H1 (cell line): Measurements from ENCODE around the gene UGT1A7. TPM values are rescaled to one million over a fixed set of nuclear protein-coding genes. Genes with fewer than 3 reads are reported as not detected.

Experiments used
- CTCF ChIA-PET: fragments of 300-600 bp; sonication (Branson Sonifier 250); formaldehyde crosslinking; loops from one replicate; lab custom pipeline; 2021; ENCODE audit not compliant: partially characterized antibody; lab: Charles Lee
- POLR2A ChIA-PET: fragments of 300-600 bp; sonication (Branson Sonifier 250); formaldehyde crosslinking; loops from one replicate; lab custom pipeline; 2021; ENCODE audit warnings: inconsistent platforms; ENCODE audit not compliant: partially characterized antibody; lab: Charles Lee
- DNase-seq, 2 experiments: peaks; one replicate each; pipeline versions ENCODE4 v3.0.0 to v3.0.0-alpha.2; 2010 to 2022; ENCODE audit warnings: low spot score in 2 of 2, low read depth in 1 of 2, mixed read lengths in 1 of 2
- FAIRE-seq: peaks from 2 replicates; lab custom pipeline; 2011; peaks lifted over from hg19 to GRCh38; lab: Jason Lieb, UNC
- H2AFZ ChIP-seq: 2 replicates; pipeline ENCODE4 v1.8.1; 2012; ENCODE audit warnings: low read length, inconsistent platforms
- H2AK5ac ChIP-seq: 2 replicates; pipeline ENCODE4 v1.6.1; 2013; ENCODE audit warnings: low read depth, low read length
- H2BK120ac ChIP-seq: replicated peaks from 2 replicates; pipeline ENCODE3; 2013; ENCODE audit warnings: low read depth, low read length, inconsistent platforms
- H2BK12ac ChIP-seq: 2 replicates; pipeline ENCODE4 v1.6.1; 2013; ENCODE audit warnings: low read depth, low read length
- H2BK15ac ChIP-seq: 2 replicates; pipeline ENCODE4 v1.6.1; 2013; ENCODE audit warnings: low read length
- H2BK20ac ChIP-seq: 2 replicates; pipeline ENCODE4 v1.6.1; 2013; ENCODE audit warnings: low read length
- H2BK5ac ChIP-seq: 2 replicates; pipeline ENCODE4 v1.6.1; 2013; ENCODE audit warnings: low read depth, low read length
- H3K14ac ChIP-seq: 2 replicates; pipeline ENCODE4 v1.6.1; 2013; ENCODE audit warnings: inconsistent platforms; ENCODE audit not compliant: insufficient read length
- H3K18ac ChIP-seq: 2 replicates; pipeline ENCODE4 v1.6.1; 2013; ENCODE audit warnings: low read length; ENCODE audit errors: extremely low read depth
- H3K23ac ChIP-seq: 2 replicates; pipeline ENCODE4 v1.6.1; 2013; ENCODE audit warnings: inconsistent platforms; ENCODE audit not compliant: insufficient read length
- H3K23me2 ChIP-seq: 2 replicates; pipeline ENCODE4 v1.6.1; 2013; ENCODE audit warnings: low read depth, low read length
- H3K27ac ChIP-seq: 2 replicates; pipeline ENCODE4 v1.6.1; 2011; ENCODE audit warnings: low read depth, low read length, inconsistent platforms
- H3K27me3 ChIP-seq, 4 experiments: replicated peaks in 1 of 4; 1 replicate in 1 of 4; 2 replicates in 3 of 4; pipeline versions ENCODE4 v1.6.1 to v1.8.1; 2011 to 2013; ENCODE audit warnings: low read length in 3 of 4, mild to moderate bottlenecking in 3 of 4, inconsistent platforms in 2 of 4, mixed read lengths in 2 of 4, moderate library complexity in 1 of 4; ENCODE audit not compliant: control insufficient read depth in 3 of 4, insufficient read depth in 3 of 4; ENCODE audit errors: extremely low read depth in 1 of 4
- H3K36me3 ChIP-seq, 4 experiments: 2 replicates each; pipeline versions ENCODE4 v1.6.1 to v1.8.1; 2011 to 2013; ENCODE audit warnings: mild to moderate bottlenecking in 4 of 4, low read length in 3 of 4, moderate library complexity in 2 of 4, control low read depth in 1 of 4, inconsistent platforms in 1 of 4; ENCODE audit not compliant: insufficient read depth in 4 of 4, control insufficient read depth in 2 of 4
- H3K4ac ChIP-seq: replicated peaks from 2 replicates; pipeline ENCODE3; 2013; ENCODE audit warnings: low read length, low read depth, mixed read lengths, inconsistent platforms; ENCODE audit not compliant: insufficient read length
- H3K4me1 ChIP-seq, 4 experiments: replicated peaks in 1 of 4; 1 replicate in 1 of 4; 2 replicates in 3 of 4; pipeline versions ENCODE4 v1.6.1 to v1.8.1; 2011 to 2013; ENCODE audit warnings: low read length in 3 of 4, inconsistent platforms in 2 of 4, mixed read lengths in 1 of 4; ENCODE audit not compliant: insufficient read depth in 4 of 4, control insufficient read depth in 3 of 4
- H3K4me2 ChIP-seq, 2 experiments: 2 replicates each; pipeline versions ENCODE4 v1.6.1 to v1.8.1; 2011 to 2013; ENCODE audit warnings: low read depth in 2 of 2, low read length in 2 of 2, control low read depth in 1 of 2, inconsistent platforms in 1 of 2, mild to moderate bottlenecking in 1 of 2; ENCODE audit not compliant: insufficient read depth in 1 of 2
- H3K4me3 ChIP-seq, 4 experiments: fragments of 200-600, 300-600 bp in 1 of 4; sonication (generic), shearing (Covaris generic), sonication (Bioruptor Twin) in 1 of 4; 2 replicates each; pipeline versions ENCODE4 v1.5.1 to v1.8.1; 2011 to 2016; ENCODE audit warnings: low read length in 4 of 4, low read depth in 3 of 4, control low read depth in 2 of 4, inconsistent platforms in 2 of 4, mild to moderate bottlenecking in 2 of 4, mixed read lengths in 1 of 4, moderate library complexity in 1 of 4; ENCODE audit not compliant: insufficient read depth in 2 of 4; ENCODE audit errors: extremely low read depth in 1 of 4
- H3K56ac ChIP-seq: replicated peaks from 2 replicates; pipeline ENCODE3; 2013; ENCODE audit warnings: low read depth, mild to moderate bottlenecking, mixed read lengths, low read length, inconsistent platforms; ENCODE audit not compliant: insufficient read length
- H3K79me1 ChIP-seq: 2 replicates; pipeline ENCODE4 v1.6.1; 2013; ENCODE audit warnings: low read depth, low read length, control low read depth
- H3K79me2 ChIP-seq, 2 experiments: 2 replicates each; pipeline versions ENCODE4 v1.6.1 to v1.8.1; 2012 to 2013; ENCODE audit warnings: low read length in 2 of 2, mild to moderate bottlenecking in 2 of 2, inconsistent platforms in 1 of 2; ENCODE audit not compliant: insufficient read depth in 2 of 2, control insufficient read depth in 1 of 2
- H3K9ac ChIP-seq, 4 experiments: replicated peaks in 1 of 4; 1 replicate in 1 of 4; 2 replicates in 3 of 4; pipeline versions ENCODE4 v1.6.1 to v1.8.1; 2011 to 2013; ENCODE audit warnings: low read depth in 3 of 4, low read length in 3 of 4, control low read depth in 2 of 4, mild to moderate bottlenecking in 2 of 4, moderate library complexity in 2 of 4, inconsistent platforms in 1 of 4; ENCODE audit errors: extremely low read depth in 1 of 4
- H3K9me3 ChIP-seq, 2 experiments: 2 replicates each; pipeline versions ENCODE4 v1.6.1 to v1.8.1; 2012 to 2013; ENCODE audit warnings: mild to moderate bottlenecking in 2 of 2, moderate library complexity in 2 of 2, control low read depth in 1 of 2, inconsistent platforms in 1 of 2, low read depth in 1 of 2, low read length in 1 of 2, mixed read lengths in 1 of 2; ENCODE audit not compliant: insufficient read depth in 2 of 2
- H4K20me1 ChIP-seq, 2 experiments: replicated peaks in 1 of 2; 2 replicates each; pipeline versions ENCODE3 to v1.8.1; 2011 to 2013; ENCODE audit warnings: inconsistent platforms in 2 of 2, low read length in 2 of 2, mild to moderate bottlenecking in 1 of 2; ENCODE audit not compliant: insufficient read depth in 2 of 2, control insufficient read depth in 1 of 2
- H4K5ac ChIP-seq: 2 replicates; pipeline ENCODE4 v1.6.1; 2013; ENCODE audit warnings: low read length, low read depth, mixed read lengths, inconsistent platforms; ENCODE audit not compliant: insufficient read length
- H4K8ac ChIP-seq: 2 replicates; pipeline ENCODE4 v1.8.0; 2013; ENCODE audit warnings: mild to moderate bottlenecking, moderate library complexity, low read length, inconsistent platforms; ENCODE audit not compliant: insufficient read depth; ENCODE audit errors: extremely low read depth
- H4K91ac ChIP-seq: replicated peaks from 2 replicates; pipeline ENCODE3; 2013; ENCODE audit warnings: low read length, mixed read lengths, inconsistent platforms; ENCODE audit not compliant: insufficient read length
- ATF2 ChIP-seq: IDR thresholded peaks from 2 replicates; pipeline ENCODE4 v1.6.1; 2012; ENCODE audit warnings: low read length, inconsistent platforms
- BRCA1 ChIP-seq: IDR thresholded peaks from 2 replicates; pipeline ENCODE4 v1.6.1; 2012; ENCODE audit warnings: low read depth, low read length, improper control_type of control experiment
- CBX8 ChIP-seq: fragments of 300-800, 300-1000 bp; sonication (generic); IDR thresholded peaks from 2 replicates; pipeline ENCODE4 v1.7.1; 2016; ENCODE audit warnings: low read depth, low read length, borderline replicate concordance
- EZH2 ChIP-seq: fragments of 200-600 bp; sonication (generic); IDR thresholded peaks from 2 replicates; pipeline ENCODE4 v1.7.1; 2012; ENCODE audit warnings: low read depth, mild to moderate bottlenecking, moderate library complexity, low read length, inconsistent platforms; ENCODE audit not compliant: severe bottlenecking
- FOSL1 ChIP-seq: IDR thresholded peaks from 2 replicates; pipeline ENCODE4 v1.6.1; 2011; ENCODE audit warnings: mild to moderate bottlenecking, low read depth, low read length, moderate library complexity; ENCODE audit not compliant: insufficient read depth
- KDM1A ChIP-seq: fragments of 200-600, 300-600 bp; sonication (generic); IDR thresholded peaks from 2 replicates; pipeline ENCODE4 v1.7.1; 2016; ENCODE audit warnings: mild to moderate bottlenecking, low read length, borderline replicate concordance
- KDM4A ChIP-seq: IDR thresholded peaks from one replicate; pipeline ENCODE4 v1.7.1; 2012; ENCODE audit warnings: low read depth, mild to moderate bottlenecking, moderate library complexity, low read length, inconsistent platforms; ENCODE audit not compliant: severe bottlenecking
- NRF1 ChIP-seq: IDR thresholded peaks from 2 replicates; pipeline ENCODE4 v1.6.1; 2011; ENCODE audit warnings: mild to moderate bottlenecking, low read depth, low read length, improper control_type of control experiment
- POLR2A ChIP-seq, 2 experiments: IDR thresholded peaks; 1 replicate in 1 of 2; 2 replicates in 1 of 2; pipeline ENCODE4 v1.6.1; 2011; ENCODE audit warnings: low read depth in 2 of 2, low read length in 2 of 2, mild to moderate bottlenecking in 2 of 2; ENCODE audit errors: control extremely low read depth in 1 of 2
- RBBP5 ChIP-seq: IDR thresholded peaks from 2 replicates; pipeline ENCODE4 v1.7.1; 2012; ENCODE audit warnings: low read depth, mild to moderate bottlenecking, inconsistent platforms, low read length, moderate library complexity, borderline replicate concordance
- SP4 ChIP-seq: IDR thresholded peaks from 2 replicates; pipeline ENCODE4 v1.6.1; 2012; ENCODE audit warnings: low read length, inconsistent platforms
- TBP ChIP-seq: IDR thresholded peaks from 2 replicates; pipeline ENCODE4 v1.6.1; 2011; ENCODE audit warnings: low read depth, low read length, improper control_type of control experiment
- WGBS, 2 experiments: shearing (Covaris generic) in 1 of 2; methylation state at CpG; one replicate each; pipeline versions ENCODE4 v1.1.6 to v1.1.7; 2013 to 2015; ENCODE audit warnings: low lambda C conversion rate in 2 of 2, mixed read lengths in 2 of 2, inconsistent platforms in 1 of 2, low coverage in 1 of 2, missing lambda C conversion rate in 1 of 2; ENCODE audit not compliant: insufficient replicate concordance in 2 of 2, insufficient coverage in 1 of 2, insufficient read length in 1 of 2; ENCODE audit errors: extremely low coverage in 1 of 2, missing lambda C conversion rate in 1 of 2; 5-methylcytosine and 5-hydroxymethylcytosine counted together
- polyA plus RNA-seq, 7 experiments: library from polyadenylated mRNA; depleted of rRNA in 3 of 7; stranded (reverse) in 5 of 7; unstranded in 2 of 7; fragments of >200 nt in 5 of 7; fragments of 200-250 nt in 2 of 7; gene quantifications; 1 replicate in 5 of 7; 2 replicates in 1 of 7; 4 replicates in 1 of 7; pipeline versions ENCODE4 v1.2.1 to v1.2.3, GENCODE V29; 2011 to 2013; ENCODE audit warnings: missing spikeins in 2 of 7, mixed read lengths in 2 of 7
- total RNA-seq: library from RNA; stranded (reverse); fragmentation: NEBNext Ultra II Directional; extraction: Animal tissue kit (Norgen Biotek cat#: 25700); gene quantifications from 2 replicates; pipeline ENCODE4 v1.2.1, GENCODE V29; 2021

The UGT1A7 gene
- total and polyA plus RNA-seq, 2 of the 8 experiments (the other 6 are each of a cell fraction or from before 2014, with no cell fraction given), result not detected

- Histone ChIP-seq H2AK5ac (no peak overlapping the region), H4K20me1 (no peaks in the 10 kb centered on the region), H3K4me1 (no peaks in the 10 kb centered on the region), H3K56ac (no peak overlapping the region), H3K18ac (no peak overlapping the region), H4K91ac (no peak overlapping the region), H2BK5ac (no peak overlapping the region), H3K23ac (no peak overlapping the region), H2BK20ac (no peak overlapping the region), H3K9ac (no peak overlapping the region), H3K36me3 (no peaks in the 10 kb centered on the region), H3K27me3 (peaks cover 0 to 1% (median 0%) of the 10 kb centered on the region in 4 experiments; a peak in 1 of 7 replicates), H3K9me3 (no peaks in the 10 kb centered on the region), H2BK15ac (no peak overlapping the region), H4K8ac (no peak overlapping the region), H3K27ac (no peak overlapping the region), H2AFZ (no peak overlapping the region), H4K5ac (no peak overlapping the region), H3K4me3 (no peak overlapping the region), H3K4ac (no peak overlapping the region), H3K14ac (no peak overlapping the region), H2BK120ac (no peak overlapping the region), H3K79me2 (no peaks in the 10 kb centered on the region), H3K23me2 (no peaks in the 10 kb centered on the region), H2BK12ac (no peak overlapping the region), H3K79me1 (no peaks in the 10 kb centered on the region), H3K4me2 (no peak overlapping the region)
- ChIA-PET POLR2A (interaction anchor here (0.6 kb wide), 1 partner anchor 69 kb away, joined by 4 read pairs; no protein-coding TSS in a partner anchor), CTCF (interaction anchor here (0.7 kb wide), 1 partner anchor 13 kb away, joined by 3 read pairs; no protein-coding TSS in a partner anchor)
- DNase-seq (no peak), FAIRE-seq (no peak)
- 58% methylated on average over 4 of the region's 4 CpGs; no CpG with 5 or more reads in 1 of the 2 experiments for WGBS, 2 experiments
- no peak for TF ChIP-seq CBX8
- TF ChIP-seq ATF2, result no peak
- TF ChIP-seq BRCA1, result no peak
- no peak for TF ChIP-seq POLR2A (IDR thresholded peaks at IDR 0.05; ENCODE audit: control extremely low read depth in 1 of 2, low read depth in 2 of 2, low read length in 2 of 2)
- no peak for TF ChIP-seq KDM1A
- TF ChIP-seq KDM4A, result no peak
- TF ChIP-seq SP4, result no peak
- TF ChIP-seq TBP, result no peak
- TF ChIP-seq FOSL1, result no peak
- TF ChIP-seq NRF1, result no peak
- TF ChIP-seq EZH2, result no peak
- TF ChIP-seq RBBP5, result no peak
Observed at GRCh38 chr2:233705911-233706506, 24.3 kb downstream of the UGT1A7 start.
